HepG2 (cell line): ENCODE data around the gene IRS1. TPM values are rescaled to one million over a fixed set of nuclear protein-coding genes. Genes with fewer than 3 reads are reported as not detected.

ENCODE experiments used
- ARID3A ChIP-seq: IDR thresholded peaks from 2 replicates; pipeline ENCODE4 v1.6.1; 2012; ENCODE audit warnings: low read depth, low read length, improper control_type of control experiment
- ATF4 ChIP-seq, 2 experiments: fragments of 450-650 bp in 1 of 2; sonication (generic) in 1 of 2; formaldehyde crosslinking; IDR thresholded peaks; 2 replicates each; pipeline versions ENCODE4 v1.5.0 to v1.8.0; 2020 to 2022; ENCODE audit warnings: mild to moderate bottlenecking in 1 of 2, missing genetic modification reagents in 1 of 2
- CBX2 ChIP-seq, 2 experiments: fragments of 200-600 bp in 1 of 2; sonication (generic); formaldehyde crosslinking in 1 of 2; IDR thresholded peaks; 2 replicates each; pipeline versions ENCODE4 v1.7.0 to v1.8.1; 2018 to 2022; ENCODE audit warnings: low read depth in 2 of 2, low read length in 1 of 2, mild to moderate bottlenecking in 1 of 2, missing genetic modification reagents in 1 of 2
- HDAC1 ChIP-seq: sonication (generic); formaldehyde crosslinking; IDR thresholded peaks from 2 replicates; pipeline ENCODE4 v1.5.1; 2020; ENCODE audit warnings: mild to moderate bottlenecking, missing genetic modification reagents
- KAT8 ChIP-seq: IDR thresholded peaks from 2 replicates; pipeline ENCODE4 v1.6.1; 2016; ENCODE audit warnings: missing genetic modification reagents, missing compliant biosample characterization
- MTERF4 ChIP-seq: sonication (generic); formaldehyde crosslinking; IDR thresholded peaks from 2 replicates; pipeline ENCODE4 v1.8.0; 2023; ENCODE audit warnings: mild to moderate bottlenecking, missing genetic modification reagents
- NAIF1 ChIP-seq: sonication (generic); formaldehyde crosslinking; IDR thresholded peaks from 2 replicates; pipeline ENCODE4 v1.5.0; 2020; ENCODE audit warnings: mild to moderate bottlenecking, missing genetic modification reagents, borderline replicate concordance
- NFIC ChIP-seq: IDR thresholded peaks from 2 replicates; pipeline ENCODE4 v1.6.1; 2012; ENCODE audit warnings: mild to moderate bottlenecking, low read length, inconsistent platforms
- NR2F6 ChIP-seq, 2 experiments: IDR thresholded peaks; 2 replicates each; pipeline ENCODE4 v1.6.1; 2016; ENCODE audit warnings: antibody characterized with exemption in 1 of 2, mild to moderate bottlenecking in 1 of 2
- RXRA ChIP-seq: sonication (generic); formaldehyde crosslinking; IDR thresholded peaks from 2 replicates; pipeline ENCODE4 v1.5.1; 2020; ENCODE audit warnings: missing genetic modification reagents
- RXRB ChIP-seq: IDR thresholded peaks from 2 replicates; pipeline ENCODE4 v1.6.1; 2016; ENCODE audit warnings: borderline replicate concordance, missing genetic modification reagents, missing compliant biosample characterization
- SRSF1 ChIP-seq: fragments of 200-400 bp; formaldehyde crosslinking; optimal IDR thresholded peaks from 2 replicates; pipeline ENCODE3; 2017; ENCODE audit warnings: mild to moderate bottlenecking, low read depth, low read length, moderate library complexity
- TGIF2 ChIP-seq: IDR thresholded peaks from 2 replicates; pipeline ENCODE4 v1.6.1; 2016; ENCODE audit warnings: control low read depth, missing compliant biosample characterization
- ZNF281 ChIP-seq: sonication (generic); formaldehyde crosslinking; IDR thresholded peaks from 2 replicates; pipeline ENCODE4 v1.4.0; 2020; ENCODE audit warnings: missing genetic modification reagents, borderline replicate concordance
- ZNF503 ChIP-seq: sonication (generic); formaldehyde crosslinking; IDR thresholded peaks from 2 replicates; pipeline ENCODE4 v1.4.0; 2020; ENCODE audit warnings: missing genetic modification reagents
- ZNF567 ChIP-seq: sonication (generic); formaldehyde crosslinking; IDR thresholded peaks from 2 replicates; pipeline ENCODE4 v1.8.1; 2023; ENCODE audit warnings: mild to moderate bottlenecking, missing genetic modification reagents, borderline replicate concordance
- ZNF616 ChIP-seq: sonication (generic); formaldehyde crosslinking; IDR thresholded peaks from 2 replicates; pipeline ENCODE4 v1.5.0; 2020; ENCODE audit warnings: low read depth, mild to moderate bottlenecking, missing genetic modification reagents
- ZNF773 ChIP-seq: sonication (generic); formaldehyde crosslinking; IDR thresholded peaks from 2 replicates; pipeline ENCODE4 v1.4.0; 2020; ENCODE audit warnings: missing genetic modification reagents, borderline replicate concordance
- polyA plus RNA-seq, 8 experiments: library from polyadenylated mRNA; depleted of rRNA in 3 of 8; stranded (reverse) in 7 of 8; unstranded in 1 of 8; fragments of >200 nt; fragmentation: Illumina TruSeq in 4 of 8; extraction: Trizol in 4 of 8; gene quantifications; 2 replicates each; pipeline versions ENCODE4 v1.2.1 to v1.2.3, GENCODE V29; 2011 to 2016; ENCODE audit warnings: low read depth in 4 of 8, missing spikeins in 1 of 8, mixed read lengths in 1 of 8; ENCODE audit not compliant: insufficient read depth in 1 of 8
- total RNA-seq, 5 experiments: library from RNA; depleted of rRNA; stranded (reverse); fragments of >200 nt; fragmentation: Illumina TruSeq; extraction: Trizol; gene quantifications; 2 replicates each; pipeline ENCODE4 v1.2.3, GENCODE V29; 2016; ENCODE audit warnings: low read depth in 1 of 5

IRS1 gene
- total and polyA plus RNA-seq, 2 of the 13 experiments (the other 11 are each of a cell fraction or from before 2014, with no cell fraction given): 8.7 to 9.0 TPM

- TF ChIP-seq ARID3A (peak; percentile 72), TGIF2 (CRISPR knock-in tag) (no peak), ZNF616 (CRISPR knock-in tag) (no peak), RXRB (peak; percentile 48; the same call in 1 of the 2 replicates), KAT8 (peak; percentile 47; the same call in 1 of the 2 replicates), ZNF567 (CRISPR knock-in tag) (no peak), NAIF1 (no peak), ATF4 (CRISPR knock-in tag; IDR thresholded peaks at IDR 0.05) (peak in 1 of 2 experiments; percentile 74; a peak in 2 of 4 replicates), NFIC (peak; percentile 61; the same call in 1 of the 2 replicates), SRSF1 (no peak), ZNF773 (no peak), ZNF503 (CRISPR knock-in tag) (no peak), MTERF4 (no peak), HDAC1 (CRISPR knock-in tag) (no peak), ZNF281 (CRISPR knock-in tag) (no peak), NR2F6 (IDR thresholded peaks at IDR 0.05) (peak; percentile 58; the same call in 1 of the 2 replicates), NR2F6 (CRISPR knock-in tag; IDR thresholded peaks at IDR 0.05) (peak; percentile 54), RXRA (CRISPR knock-in tag) (no peak), CBX2 (IDR thresholded peaks at IDR 0.05; ENCODE audit: low read depth, low read length) (no peak), CBX2 (CRISPR knock-in tag; IDR thresholded peaks at IDR 0.05; ENCODE audit: low read depth) (no peak)
These were observed 39.1 kb upstream of the IRS1 start (continued) for GRCh38 chr2:226838722-226839121.
